Esophagus muscularis mucosa (tissue), 4 donors: Measurements from ENCODE around the gene CEP350. TPM values are rescaled to one million over a fixed set of nuclear protein-coding genes. Genes with fewer than 3 reads are reported as not detected.

Source experiments
- DNase-seq: peaks from one replicate; pipeline ENCODE4 v3.0.0-alpha.2; 2017; ENCODE audit errors: extremely low spot score
- H3K27ac ChIP-seq, 4 donors: fragments of 200-600 bp; sonication (generic); replicated peaks in 1 of 4; 1 replicate in 3 of 4; 2 replicates in 1 of 4; pipeline ENCODE4 v1.5.1; 2016 to 2019; ENCODE audit warnings: mild to moderate bottlenecking in 1 of 4
- H3K27me3 ChIP-seq, 4 donors: fragments of 200-600 bp; sonication (generic); one replicate each; pipeline versions ENCODE4 v1.5.1 to v1.6.0; 2016 to 2019
- H3K36me3 ChIP-seq, 4 donors: fragments of 200-600 bp; sonication (generic); one replicate each; pipeline ENCODE4 v1.5.1; 2016 to 2019
- H3K4me1 ChIP-seq, 4 donors: fragments of 200-600 bp; sonication (generic); one replicate each; pipeline ENCODE4 v1.5.1; 2016 to 2019
- H3K4me3 ChIP-seq, 4 donors: fragments of 200-600 bp; sonication (generic); 1 replicate in 2 of 4; 2 replicates in 2 of 4; pipeline ENCODE4 v1.5.1; 2016 to 2019; ENCODE audit warnings: mild to moderate bottlenecking in 4 of 4, moderate library complexity in 1 of 4
- H3K9me3 ChIP-seq, 4 donors: fragments of 200-600 bp; sonication (generic); 1 replicate in 3 of 4; 2 replicates in 1 of 4; pipeline ENCODE4 v1.5.1; 2016 to 2019
- EP300 ChIP-seq: sonication (generic); formaldehyde crosslinking; IDR thresholded peaks from one replicate; pipeline ENCODE4 v1.6.1; 2017; ENCODE audit warnings: antibody characterized with exemption
- POLR2A ChIP-seq: fragments of 450-650 bp; IDR thresholded peaks from one replicate; pipeline ENCODE4 v1.6.1; 2017; ENCODE audit warnings: antibody characterized with exemption, moderate library complexity, mild to moderate bottlenecking, low read depth
- POLR2AphosphoS5 ChIP-seq, 2 donors: sonication (generic); formaldehyde crosslinking; IDR thresholded peaks; one replicate each; pipeline ENCODE4 v1.6.1; 2017; ENCODE audit warnings: antibody characterized with exemption in 2 of 2
- WGBS: methylation state at CpG from one replicate; pipeline ENCODE4 v1.1.5; 2018; 5-methylcytosine and 5-hydroxymethylcytosine counted together
- intact Hi-C: fragments of 100-400 bp; cut with DNase I; formaldehyde crosslinking; loops from one replicate; pipeline ENCODE4 v1.15.1; 2023
- total RNA-seq, 4 donors: library from RNA; depleted of rRNA; stranded (reverse); fragments of >200 nt; gene quantifications; one replicate each; pipeline versions ENCODE4 v1.1.0 to v1.2.1, GENCODE V29; 2016
- TF ChIP-seq, protein P1 (sequence below), 3 experiments: fragments of 200-600 bp in 2 of 3; fragments of 450-650 bp in 1 of 3; sonication (generic) in 2 of 3; IDR thresholded peaks; one replicate each; pipeline ENCODE4 v1.5.1; 2017 to 2019; ENCODE audit warnings: antibody characterized with exemption in 3 of 3, mild to moderate bottlenecking in 2 of 3, moderate library complexity in 1 of 3

CEP350 gene
- total RNA-seq, 4 donors from 2014 or later, result 61.0 to 80.6 (median 65.1) TPM

DNA sequence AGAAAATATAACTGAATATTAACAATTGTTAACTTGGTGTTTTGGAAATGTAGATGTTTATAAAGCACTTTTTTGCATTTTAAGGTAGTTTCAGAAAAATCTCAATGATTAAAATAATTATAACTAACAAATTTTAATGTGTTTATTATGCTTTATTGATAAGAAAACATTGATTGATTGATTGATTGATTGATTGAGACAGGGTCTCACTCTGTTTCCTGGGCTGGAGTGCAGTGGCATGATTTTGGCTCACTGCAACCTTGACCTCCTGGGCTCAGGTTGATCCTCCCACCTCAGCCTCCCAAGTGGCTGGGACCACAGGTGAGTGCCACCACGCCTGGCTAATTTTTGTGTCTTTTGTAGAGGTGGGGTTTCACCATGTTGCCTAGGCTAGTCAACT lies 106.4 kb downstream of the CEP350 start:
- intact Hi-C loops, result no loop called here
- H3K4me1 ChIP-seq, result no peaks in the 10 kb centered on the region
- H3K9me3 ChIP-seq, result no peaks in the 10 kb centered on the region
- WGBS, result 100% methylated on average over 1 of the region's 1 CpG
- H3K36me3 ChIP-seq, result peaks cover 45 to 90% (median 67%) of the 10 kb centered on the region in 4 donors
- no peak overlapping the region for H3K4me3 ChIP-seq
- H3K27me3 ChIP-seq, result no peaks in the 10 kb centered on the region
- no peak for TF ChIP-seq POLR2AphosphoS5 (IDR thresholded peaks at IDR 0.05)
- TF ChIP-seq EP300, result no peak
- TF ChIP-seq POLR2A, result no peak
- TF ChIP-seq, protein P1, sequence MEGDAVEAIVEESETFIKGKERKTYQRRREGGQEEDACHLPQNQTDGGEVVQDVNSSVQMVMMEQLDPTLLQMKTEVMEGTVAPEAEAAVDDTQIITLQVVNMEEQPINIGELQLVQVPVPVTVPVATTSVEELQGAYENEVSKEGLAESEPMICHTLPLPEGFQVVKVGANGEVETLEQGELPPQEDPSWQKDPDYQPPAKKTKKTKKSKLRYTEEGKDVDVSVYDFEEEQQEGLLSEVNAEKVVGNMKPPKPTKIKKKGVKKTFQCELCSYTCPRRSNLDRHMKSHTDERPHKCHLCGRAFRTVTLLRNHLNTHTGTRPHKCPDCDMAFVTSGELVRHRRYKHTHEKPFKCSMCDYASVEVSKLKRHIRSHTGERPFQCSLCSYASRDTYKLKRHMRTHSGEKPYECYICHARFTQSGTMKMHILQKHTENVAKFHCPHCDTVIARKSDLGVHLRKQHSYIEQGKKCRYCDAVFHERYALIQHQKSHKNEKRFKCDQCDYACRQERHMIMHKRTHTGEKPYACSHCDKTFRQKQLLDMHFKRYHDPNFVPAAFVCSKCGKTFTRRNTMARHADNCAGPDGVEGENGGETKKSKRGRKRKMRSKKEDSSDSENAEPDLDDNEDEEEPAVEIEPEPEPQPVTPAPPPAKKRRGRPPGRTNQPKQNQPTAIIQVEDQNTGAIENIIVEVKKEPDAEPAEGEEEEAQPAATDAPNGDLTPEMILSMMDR (IDR thresholded peaks at IDR 0.05), result no peak
- no peak for DNase-seq
- H3K27ac ChIP-seq, result no peak overlapping the region

DNA sequence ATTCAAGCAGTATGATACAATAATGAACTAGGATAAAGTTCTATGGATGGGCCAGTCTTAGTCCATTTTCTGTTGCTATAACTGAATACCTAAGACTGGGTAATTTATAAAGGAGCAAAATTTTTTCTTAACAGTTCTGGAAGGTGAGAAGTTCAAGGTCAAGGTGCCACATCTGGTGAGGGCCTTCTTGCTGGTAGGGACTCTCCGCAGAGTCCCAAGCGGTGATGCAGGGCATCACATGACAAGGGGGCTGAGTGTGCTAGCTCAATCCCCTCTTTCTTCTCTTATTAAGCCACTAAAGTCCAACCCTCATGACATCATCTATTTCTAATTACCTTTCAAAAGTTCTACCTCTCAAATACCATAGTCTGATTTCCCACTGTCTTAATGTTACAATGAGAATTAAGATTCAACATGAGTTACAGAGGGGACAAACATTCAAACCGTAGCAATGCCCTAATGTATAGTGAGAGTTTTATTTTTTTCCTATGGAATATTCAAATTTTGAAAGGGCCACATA lies 107.9 kb downstream of the CEP350 start:
- H3K4me3 ChIP-seq, result no peak overlapping the region
- H3K27ac ChIP-seq, result no peak overlapping the region
- H3K4me1 ChIP-seq, result no peaks in the 10 kb centered on the region
- peaks cover 49 to 90% (median 67%) of the 10 kb centered on the region in 4 donors for H3K36me3 ChIP-seq
- 93% methylated on average over 3 of the region's 3 CpGs for WGBS
- no peaks in the 10 kb centered on the region for H3K27me3 ChIP-seq
- H3K9me3 ChIP-seq, result no peaks in the 10 kb centered on the region
- intact Hi-C loops, result no loop called here
- TF ChIP-seq POLR2A (no peak), POLR2AphosphoS5 (IDR thresholded peaks at IDR 0.05) (no peak), EP300 (no peak)
- TF ChIP-seq, protein P1 (IDR thresholded peaks at IDR 0.05), result no peak
- DNase-seq, result no peak

DNA sequence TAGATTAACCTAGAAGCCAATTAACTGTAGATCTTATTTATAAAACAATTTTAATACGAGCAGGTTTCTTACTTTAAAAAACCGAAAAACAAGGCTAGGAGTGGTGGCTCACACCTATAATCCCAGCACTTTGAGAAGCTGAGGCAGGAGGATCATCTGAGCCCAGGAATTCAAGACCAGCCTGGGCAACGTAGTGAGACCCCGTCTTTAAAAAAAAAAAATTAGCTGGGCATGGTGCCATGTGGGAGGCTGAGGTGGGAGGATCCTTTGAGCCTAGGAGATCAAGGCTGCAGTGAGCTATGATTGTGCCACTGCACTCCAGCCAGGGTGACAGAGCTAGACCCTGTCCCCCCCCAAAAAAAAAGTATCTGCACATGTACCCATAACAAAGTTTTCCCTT lies 110.8 kb downstream of the CEP350 start:
- Histone ChIP-seq H3K4me3 (no peak overlapping the region), H3K9me3 (no peaks in the 10 kb centered on the region), H3K36me3 (peaks cover 55 to 97% (median 75%) of the 10 kb centered on the region in 4 donors), H3K27ac (no peak overlapping the region), H3K4me1 (no peaks in the 10 kb centered on the region), H3K27me3 (no peaks in the 10 kb centered on the region)
- TF ChIP-seq, protein P1 (IDR thresholded peaks at IDR 0.05), result no peak
- no peak for TF ChIP-seq POLR2AphosphoS5 (IDR thresholded peaks at IDR 0.05)
- TF ChIP-seq EP300, result no peak
- no peak for TF ChIP-seq POLR2A
- DNase-seq, result no peak
- intact Hi-C loops, result no loop called here
- 88% methylated on average over 4 of the region's 4 CpGs for WGBS

DNA sequence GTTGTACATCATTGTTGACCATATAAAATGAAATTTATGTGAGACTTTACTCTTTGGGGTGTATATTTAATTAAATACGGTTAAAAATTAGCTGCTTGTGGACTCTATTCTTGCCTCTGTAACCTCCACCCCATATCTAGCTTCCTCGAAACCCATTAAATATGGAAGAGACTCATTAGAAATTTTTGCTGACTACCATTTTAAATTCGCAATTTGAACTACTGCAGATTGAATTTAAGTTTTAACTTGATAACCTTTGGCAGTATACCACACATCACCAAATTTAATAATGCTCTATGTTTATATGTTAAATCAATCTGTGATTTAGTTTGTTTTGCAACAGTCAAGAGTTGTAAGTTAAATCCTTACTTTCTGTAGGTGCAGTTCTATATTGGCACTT lies 111.5 kb downstream of the CEP350 start:
- intact Hi-C loops, result no loop called here
- Histone ChIP-seq H3K36me3 (peaks cover 54 to 99% (median 75%) of the 10 kb centered on the region in 4 donors), H3K4me1 (no peaks in the 10 kb centered on the region), H3K4me3 (no peak overlapping the region), H3K27me3 (no peaks in the 10 kb centered on the region), H3K9me3 (no peaks in the 10 kb centered on the region), H3K27ac (no peak overlapping the region)
- no peak for DNase-seq
- TF ChIP-seq POLR2AphosphoS5 (IDR thresholded peaks at IDR 0.05) (no peak), POLR2A (no peak), EP300 (no peak)
- TF ChIP-seq, protein P1 (IDR thresholded peaks at IDR 0.05), result no peak
- 75% methylated on average over 3 of the region's 3 CpGs for WGBS

DNA sequence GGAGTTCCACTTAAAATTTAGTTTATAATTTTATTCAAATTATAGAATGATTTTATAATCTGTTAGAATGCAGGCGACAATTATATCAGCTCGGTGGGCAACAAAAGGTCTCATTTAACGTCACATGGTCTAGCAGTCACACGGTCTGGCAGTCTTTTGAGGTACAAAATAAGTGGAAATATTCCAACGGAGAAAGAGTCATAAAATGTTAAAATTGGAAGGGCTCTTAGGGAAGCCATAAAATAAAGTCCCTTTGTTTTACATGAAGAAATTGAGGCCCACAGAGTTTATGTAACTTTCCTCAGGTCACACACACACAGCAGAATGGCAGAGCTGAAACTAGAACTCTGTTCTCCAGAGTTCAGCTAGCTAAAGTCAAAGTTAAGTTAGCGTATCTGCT lies 115.7 kb downstream of the CEP350 start:
- no peak overlapping the region for H3K27ac ChIP-seq
- H3K4me1 ChIP-seq, result no peaks in the 10 kb centered on the region
- TF ChIP-seq EP300, result no peak
- TF ChIP-seq POLR2A, result no peak
- TF ChIP-seq POLR2AphosphoS5 (IDR thresholded peaks at IDR 0.05), result no peak
- TF ChIP-seq, protein P1 (IDR thresholded peaks at IDR 0.05), result no peak
- no peaks in the 10 kb centered on the region for H3K9me3 ChIP-seq
- H3K4me3 ChIP-seq, result no peak overlapping the region
- peaks cover 31 to 94% (median 60%) of the 10 kb centered on the region in 4 donors for H3K36me3 ChIP-seq
- no peak for DNase-seq
- intact Hi-C loops, result no loop called here
- H3K27me3 ChIP-seq, result no peaks in the 10 kb centered on the region
- WGBS, result 94% methylated on average over 6 of the region's 6 CpGs
